HG02678 (cell line): Measurements from ENCODE around the gene FGF12.
"Not testable (repeated sequence)": the region's sequence is repeated elsewhere in the genome, so short reads cannot be mapped to it uniquely, and the experiment has no call there.

ENCODE experiments used
- ATAC-seq: cut with Tn5 transposase; IDR thresholded peaks from one replicate; pipeline ENCODE4 v1.9.1; 2021; ENCODE audit warnings: mild to moderate bottlenecking, moderate library complexity; ENCODE audit not compliant: unreplicated experiment

FGF12 gene

DNA sequence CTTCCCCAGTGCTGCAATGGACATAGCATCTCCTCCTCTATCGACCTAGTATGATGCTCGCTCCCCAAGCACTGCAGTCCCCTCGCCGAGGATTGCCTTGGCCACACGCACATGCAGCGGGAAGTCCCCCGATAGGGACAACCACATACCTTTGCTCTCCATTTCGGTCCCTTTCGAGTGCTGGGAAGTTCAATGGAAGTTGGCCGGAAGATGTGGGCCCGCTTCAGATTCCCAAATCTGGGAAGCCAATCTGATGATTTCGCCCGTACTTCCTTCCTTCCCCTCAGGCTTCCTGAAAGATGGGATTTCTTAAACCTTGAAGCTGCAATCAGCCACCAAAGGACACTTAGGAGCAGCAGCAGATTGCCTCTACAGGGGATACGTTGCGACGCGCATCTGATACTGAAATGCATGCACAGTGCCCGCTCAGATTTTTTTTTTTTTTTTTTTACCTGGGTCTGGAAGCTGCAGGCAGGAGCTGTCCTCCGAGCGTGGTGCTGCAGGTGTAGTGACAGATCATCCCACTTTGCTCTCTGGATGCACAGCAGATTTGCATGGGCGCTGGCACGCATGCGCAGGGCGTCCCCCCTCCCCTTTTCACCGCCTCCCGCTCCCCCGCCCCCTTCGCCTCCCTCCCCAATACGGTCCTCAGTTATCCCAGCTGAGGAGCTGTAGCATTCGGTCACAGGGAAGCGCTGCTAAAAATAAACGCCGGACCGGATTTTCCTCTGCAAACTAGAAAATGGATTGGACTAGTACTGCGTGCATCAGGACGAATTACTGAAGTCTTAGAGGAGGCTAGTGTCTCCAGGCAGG, at the start of gene FGF12:
TSS of gene FGF12 (minus strand) at position 510 of the 816 bp plus-strand sequence.
- no peak for ATAC-seq

GRCh38 chr3:192774341-192774740, 47.0 kb upstream of the FGF12 start:
- not testable (repeated sequence) for ATAC-seq

DNA sequence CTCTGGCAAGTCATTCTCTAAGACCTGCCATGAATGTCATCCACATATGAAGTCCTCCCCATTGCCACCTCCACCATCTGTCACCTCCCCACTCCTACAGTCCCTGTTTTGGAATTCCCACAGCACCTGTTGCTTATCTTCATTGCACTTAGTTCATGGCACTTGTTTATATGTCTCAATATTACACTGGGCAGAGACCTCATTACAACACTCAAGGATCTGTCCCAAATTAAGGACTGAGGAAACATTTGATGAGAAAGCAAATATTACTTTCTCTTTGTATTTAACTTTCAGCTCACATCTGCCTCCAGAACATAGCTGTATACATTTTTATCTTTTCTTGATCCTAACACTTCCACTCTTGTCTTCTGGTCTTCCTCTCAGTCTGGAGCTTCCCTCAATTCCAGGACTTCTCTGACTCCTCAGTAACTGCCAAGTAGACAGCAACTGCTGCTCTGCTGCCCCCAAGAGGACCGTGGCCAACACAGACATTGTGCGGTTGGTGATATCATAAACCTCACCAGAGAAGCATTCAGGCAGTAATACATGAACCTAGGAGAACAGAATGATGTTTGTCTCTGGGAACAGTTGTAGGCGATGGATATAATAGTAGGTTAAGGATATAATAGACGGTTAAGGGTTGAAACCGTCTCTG, 45.0 kb upstream of the FGF12 start:
- ATAC-seq: no peak

DNA sequence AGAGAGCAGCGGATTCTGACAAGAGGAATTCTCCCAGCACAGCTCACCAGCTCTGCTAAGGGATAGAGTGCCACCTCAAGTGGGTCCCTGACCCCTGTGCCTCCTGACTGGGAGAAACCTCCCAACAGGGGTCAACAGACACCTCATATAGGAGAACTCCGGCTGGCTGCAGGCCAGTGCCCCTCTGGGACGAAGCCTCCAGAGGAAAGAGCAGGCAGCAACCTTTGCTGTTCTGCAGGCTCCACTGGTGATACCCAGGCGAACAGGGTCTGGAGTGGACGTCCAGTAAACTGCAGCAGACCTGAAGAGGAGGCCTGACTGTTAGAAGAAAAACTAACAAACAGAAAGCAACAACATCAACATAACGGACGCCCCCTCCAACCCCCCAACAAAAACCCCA, 31.3 kb upstream of the FGF12 start:
- no peak for ATAC-seq

- ATAC-seq: no peak
These were observed 23.8 kb upstream of the FGF12 start for GRCh38 chr3:192751148-192751547.

- no peak for ATAC-seq
These were observed 22.9 kb upstream of the FGF12 start for GRCh38 chr3:192750201-192750600.

DNA sequence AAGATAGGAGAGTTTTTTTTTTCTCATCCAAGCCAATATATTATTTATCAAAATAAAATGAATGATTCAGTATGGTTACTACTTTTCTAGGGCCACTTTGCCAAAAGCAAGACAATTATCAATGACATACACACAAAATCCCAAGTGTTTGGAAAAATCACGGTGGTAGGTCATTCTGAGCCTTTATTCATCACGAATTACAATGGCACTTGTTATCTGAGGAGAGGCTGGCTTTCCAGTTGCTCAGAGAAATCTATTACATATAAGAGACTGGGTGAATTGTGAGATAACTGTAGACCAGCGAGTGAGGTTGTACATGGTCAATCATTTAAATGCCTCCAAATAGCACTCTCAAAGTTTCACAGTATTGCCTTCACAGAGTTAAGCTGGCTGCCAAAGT, 20.4 kb upstream of the FGF12 start:
- no peak for ATAC-seq

DNA sequence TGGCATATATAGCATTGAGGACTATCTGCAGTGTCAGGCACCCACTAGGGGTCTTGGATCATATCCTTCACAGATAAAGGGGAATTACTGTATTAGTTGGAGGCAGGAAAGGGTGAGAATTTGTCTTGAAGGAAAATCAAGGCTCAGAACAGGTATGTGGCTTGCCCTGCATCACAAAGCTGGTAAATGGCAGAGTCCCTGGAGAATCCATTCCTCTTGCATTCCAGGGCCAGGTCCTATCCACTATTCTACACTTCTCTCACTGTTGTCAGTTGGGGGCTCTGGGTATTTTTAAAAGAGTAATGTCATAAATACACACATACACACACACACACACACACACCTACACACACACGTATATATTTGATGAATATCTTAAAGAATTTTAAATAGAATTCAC, 19.8 kb upstream of the FGF12 start:
- ATAC-seq: no peak

- ATAC-seq: no peak
These were observed 17.8 kb upstream of the FGF12 start for GRCh38 chr3:192745150-192745549.

GRCh38 chr3:192744604-192745003, 17.3 kb upstream of the FGF12 start:
- ATAC-seq: not testable (repeated sequence)

DNA sequence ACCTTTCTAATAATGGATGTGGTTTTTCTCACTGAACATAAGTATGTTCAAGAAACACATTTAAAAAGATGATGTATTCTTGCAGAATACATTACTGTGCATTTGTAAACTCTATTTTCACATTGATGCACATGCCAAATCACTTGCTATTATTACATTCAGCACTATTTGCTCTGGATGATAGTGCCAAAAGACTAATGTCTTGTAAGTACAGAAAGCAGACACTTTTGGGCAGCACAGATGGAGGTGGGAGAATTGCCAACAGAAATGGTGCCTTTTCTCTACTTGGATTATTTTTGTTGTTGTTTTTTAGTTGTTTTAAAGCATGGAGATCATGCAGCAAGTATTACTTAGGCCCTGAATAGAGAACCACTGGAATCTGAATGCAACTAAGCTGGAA, 10.2 kb upstream of the FGF12 start:
- ATAC-seq: no peak

GRCh38 chr3:192731233-192731632, 3.9 kb upstream of the FGF12 start:
- no peak for ATAC-seq

DNA sequence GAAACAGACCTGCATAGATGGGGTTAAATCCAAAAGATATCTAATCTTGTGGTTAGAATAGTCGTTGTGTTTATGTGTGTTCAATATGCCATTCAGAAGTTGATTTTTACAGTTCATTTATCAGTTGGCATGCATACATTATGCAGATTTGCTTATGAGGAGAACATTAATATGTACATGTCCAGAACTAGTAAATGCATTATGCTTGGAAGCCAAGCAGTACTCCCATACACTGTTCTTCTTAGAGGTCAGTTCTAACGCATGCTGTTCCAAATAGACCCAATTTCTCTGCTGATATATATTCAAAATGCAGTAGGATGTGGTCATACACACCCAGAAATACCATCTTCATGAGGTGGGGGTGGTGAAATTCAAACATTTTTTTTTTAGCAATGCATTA, 956 bp downstream of the FGF12 start:
- ATAC-seq: no peak

- no peak for ATAC-seq
These were observed 7.4 kb downstream of the FGF12 start for GRCh38 chr3:192719964-192720363.

GRCh38 chr3:192718156-192718555, 9.2 kb downstream of the FGF12 start:
- ATAC-seq: no peak

DNA sequence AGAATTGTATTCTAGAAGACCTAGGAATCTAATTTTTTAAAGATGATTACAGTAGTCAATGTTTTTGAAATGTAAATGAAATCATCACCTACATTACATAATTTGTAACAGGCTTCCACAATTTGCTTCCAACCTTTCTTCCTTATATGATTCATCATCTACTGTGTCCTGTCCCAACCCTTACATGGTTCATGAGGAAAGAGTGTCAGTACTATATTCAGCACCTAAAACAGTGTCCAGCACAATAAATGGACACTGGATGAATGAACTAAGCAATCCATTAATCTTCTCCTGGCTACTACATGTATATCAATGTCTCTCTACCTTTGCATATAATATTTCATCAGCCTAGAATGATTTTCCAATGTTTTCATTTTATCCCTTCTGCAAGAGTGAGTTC, 12.2 kb downstream of the FGF12 start:
- ATAC-seq: no peak

DNA sequence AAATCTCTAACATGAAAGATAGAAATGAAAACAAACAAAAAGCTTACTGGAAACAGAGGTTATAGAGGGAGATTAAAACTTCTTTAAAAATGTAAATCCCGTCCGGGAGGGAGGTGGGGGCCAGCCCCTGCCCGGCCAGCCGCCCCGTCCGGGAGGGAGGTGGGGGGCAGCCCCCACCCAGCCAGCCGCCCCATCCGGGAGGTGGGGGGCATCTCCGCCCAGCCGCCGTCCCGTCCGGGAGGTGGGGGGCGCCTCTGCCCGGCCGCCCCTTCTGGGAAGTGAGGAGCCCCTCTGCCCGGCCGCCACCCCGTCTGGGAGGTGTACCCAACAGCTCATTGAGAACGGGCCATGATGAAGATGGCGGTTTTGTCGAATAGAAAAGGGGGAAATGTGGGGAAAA, 16.2 kb downstream of the FGF12 start:
- ATAC-seq: not testable (repeated sequence)

- no peak for ATAC-seq
These were observed 17.0 kb downstream of the FGF12 start for GRCh38 chr3:192710366-192710765.

- no peak for ATAC-seq
These were observed 21.1 kb downstream of the FGF12 start for GRCh38 chr3:192706272-192706671.

DNA sequence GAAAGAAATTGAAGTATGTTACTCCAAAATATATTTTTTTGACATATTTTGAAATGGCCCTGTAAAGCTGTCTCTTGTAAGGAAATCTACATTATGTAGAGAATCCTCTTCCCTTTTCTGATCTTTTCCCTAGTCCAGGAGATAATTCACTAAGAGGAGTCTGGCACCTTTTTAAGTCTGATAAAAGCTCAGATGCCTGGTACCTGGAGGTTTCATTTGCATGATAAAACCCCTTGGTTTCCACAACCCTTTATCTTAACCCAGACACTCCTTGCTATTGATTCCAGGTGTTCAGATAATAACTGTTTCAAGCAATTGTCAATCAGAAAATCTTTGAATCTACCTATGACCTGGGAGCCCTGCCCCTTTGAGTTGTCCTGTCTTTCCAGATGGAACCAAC, 26.5 kb downstream of the FGF12 start:
- no peak for ATAC-seq

GRCh38 chr3:192696943-192697587, 30.3 kb downstream of the FGF12 start:
- ATAC-seq: no peak
